Thyroid gland (tissue), 4 donors: Measurements from ENCODE around the gene MDC1. TPM values are rescaled to one million over a fixed set of nuclear protein-coding genes. Genes with fewer than 3 reads are reported as not detected.
"Not testable (repeated sequence)": the region's sequence is repeated elsewhere in the genome, so short reads cannot be mapped to it uniquely, and the experiment has no call there.

Source experiments
- DNase-seq, 2 donors: peaks; one replicate each; pipeline ENCODE4 v3.0.0-alpha.2; 2019
- H3K27ac ChIP-seq, 3 donors: fragments of 200-600 bp; sonication (generic); 1 replicate in 2 of 3; 2 replicates in 1 of 3; pipeline ENCODE4 v1.5.1; 2016 to 2019; ENCODE audit warnings: mild to moderate bottlenecking in 1 of 3, moderate library complexity in 1 of 3
- H3K27me3 ChIP-seq: fragments of 200-600 bp; sonication (generic); one replicate; pipeline ENCODE4 v1.5.1; 2019
- H3K36me3 ChIP-seq, 2 donors: fragments of 200-600 bp; sonication (generic); one replicate each; pipeline ENCODE4 v1.5.1; 2016 to 2019
- H3K4me1 ChIP-seq, 2 donors: fragments of 200-600 bp; sonication (generic); one replicate each; pipeline ENCODE4 v1.5.1; 2017 to 2019
- H3K4me3 ChIP-seq, 3 donors: fragments of 200-600 bp; sonication (generic); replicated peaks in 1 of 3; 1 replicate in 2 of 3; 2 replicates in 1 of 3; pipeline ENCODE4 v1.5.1; 2016; ENCODE audit warnings: mild to moderate bottlenecking in 1 of 3
- H3K9me3 ChIP-seq: fragments of 200-600 bp; sonication (generic); one replicate; pipeline ENCODE4 v1.5.1; 2017
- POLR2A ChIP-seq, 2 donors: fragments of 450-650 bp; IDR thresholded peaks; one replicate each; pipeline ENCODE4 v1.6.1; 2017; ENCODE audit warnings: antibody characterized with exemption in 2 of 2, mild to moderate bottlenecking in 2 of 2, moderate library complexity in 1 of 2
- WGBS, 2 donors: methylation state at CpG; one replicate each; pipeline ENCODE4 v1.1.5; 2017; 5-methylcytosine and 5-hydroxymethylcytosine counted together
- intact Hi-C: fragments of 100-400 bp; cut with DNase I; formaldehyde crosslinking; loops from one replicate; pipeline ENCODE4 v1.15.1; 2023
- total RNA-seq, 4 donors: library from RNA; depleted of rRNA; stranded (reverse); fragments of >200 nt; gene quantifications; one replicate each; pipeline ENCODE4 v1.2.3, GENCODE V29; 2016
- TF ChIP-seq, protein P1 (sequence below), 6 experiments: fragments of 200-600 bp in 3 of 6; fragments of 450-650 bp in 3 of 6; sonication (generic) in 3 of 6; IDR thresholded peaks; one replicate each; pipeline ENCODE4 v1.5.1; 2016 to 2019; ENCODE audit warnings: antibody characterized with exemption in 6 of 6, mild to moderate bottlenecking in 2 of 6, inconsistent platforms in 1 of 6, moderate library complexity in 1 of 6

Gene MDC1
- total RNA-seq, 4 donors from 2014 or later = 15.3 to 27.2 (median 20.2) TPM

DNA sequence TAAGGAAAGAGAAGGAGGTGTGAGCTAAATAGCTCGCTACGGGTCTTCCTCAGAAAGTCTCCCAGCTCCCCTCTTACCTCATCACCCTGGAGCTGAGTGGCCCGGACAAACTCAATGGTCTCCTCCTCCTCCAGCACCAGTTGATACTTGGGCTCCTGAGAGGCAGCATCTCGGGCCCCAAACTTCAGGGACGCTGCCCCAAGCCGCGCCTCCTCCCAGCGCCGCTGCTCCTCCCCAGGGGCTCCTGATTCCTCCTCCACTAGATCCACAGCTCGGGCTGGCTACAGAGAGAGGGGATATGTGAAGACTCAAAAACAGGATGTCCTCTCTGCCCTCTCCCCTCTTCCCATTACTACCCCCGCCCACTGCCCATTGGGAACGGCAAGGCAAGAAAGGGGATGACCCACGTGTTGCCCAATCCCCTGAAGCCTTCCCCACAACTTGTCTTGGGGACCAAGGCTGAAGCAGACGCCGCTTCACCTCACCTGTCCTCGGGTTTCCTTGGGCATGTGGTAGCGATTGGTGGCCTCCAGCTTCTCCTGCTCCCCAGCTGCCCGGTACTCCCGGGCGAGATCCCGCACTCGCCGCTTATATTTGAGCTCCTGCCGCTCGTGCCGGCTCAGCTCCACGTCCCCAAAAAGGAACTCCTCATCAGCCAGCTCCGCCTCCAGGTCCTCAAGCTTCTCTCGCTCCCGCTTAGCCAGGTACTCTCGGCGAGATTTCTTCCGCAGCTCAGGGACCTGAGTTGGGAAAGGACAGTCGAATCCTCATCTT lies 51.9 kb downstream of the MDC1 start:
- H3K9me3 ChIP-seq = no peaks in the 10 kb centered on the region
- no peaks in the 10 kb centered on the region for H3K4me1 ChIP-seq
- no peak overlapping the region for H3K4me3 ChIP-seq
- H3K36me3 ChIP-seq = peaks cover 62 to 82% of the 10 kb centered on the region in 2 donors
- no peaks in the 10 kb centered on the region for H3K27me3 ChIP-seq
- H3K27ac ChIP-seq = no peak overlapping the region
- DNase-seq = no peak
- TF ChIP-seq, protein P1, sequence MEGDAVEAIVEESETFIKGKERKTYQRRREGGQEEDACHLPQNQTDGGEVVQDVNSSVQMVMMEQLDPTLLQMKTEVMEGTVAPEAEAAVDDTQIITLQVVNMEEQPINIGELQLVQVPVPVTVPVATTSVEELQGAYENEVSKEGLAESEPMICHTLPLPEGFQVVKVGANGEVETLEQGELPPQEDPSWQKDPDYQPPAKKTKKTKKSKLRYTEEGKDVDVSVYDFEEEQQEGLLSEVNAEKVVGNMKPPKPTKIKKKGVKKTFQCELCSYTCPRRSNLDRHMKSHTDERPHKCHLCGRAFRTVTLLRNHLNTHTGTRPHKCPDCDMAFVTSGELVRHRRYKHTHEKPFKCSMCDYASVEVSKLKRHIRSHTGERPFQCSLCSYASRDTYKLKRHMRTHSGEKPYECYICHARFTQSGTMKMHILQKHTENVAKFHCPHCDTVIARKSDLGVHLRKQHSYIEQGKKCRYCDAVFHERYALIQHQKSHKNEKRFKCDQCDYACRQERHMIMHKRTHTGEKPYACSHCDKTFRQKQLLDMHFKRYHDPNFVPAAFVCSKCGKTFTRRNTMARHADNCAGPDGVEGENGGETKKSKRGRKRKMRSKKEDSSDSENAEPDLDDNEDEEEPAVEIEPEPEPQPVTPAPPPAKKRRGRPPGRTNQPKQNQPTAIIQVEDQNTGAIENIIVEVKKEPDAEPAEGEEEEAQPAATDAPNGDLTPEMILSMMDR (IDR thresholded peaks at IDR 0.05) = no peak
- TF ChIP-seq POLR2A (IDR thresholded peaks at IDR 0.05) = no peak
- WGBS, 2 donors = 94% methylated on average over 34 of the region's 34 CpGs
- intact Hi-C loops = no loop called here

DNA sequence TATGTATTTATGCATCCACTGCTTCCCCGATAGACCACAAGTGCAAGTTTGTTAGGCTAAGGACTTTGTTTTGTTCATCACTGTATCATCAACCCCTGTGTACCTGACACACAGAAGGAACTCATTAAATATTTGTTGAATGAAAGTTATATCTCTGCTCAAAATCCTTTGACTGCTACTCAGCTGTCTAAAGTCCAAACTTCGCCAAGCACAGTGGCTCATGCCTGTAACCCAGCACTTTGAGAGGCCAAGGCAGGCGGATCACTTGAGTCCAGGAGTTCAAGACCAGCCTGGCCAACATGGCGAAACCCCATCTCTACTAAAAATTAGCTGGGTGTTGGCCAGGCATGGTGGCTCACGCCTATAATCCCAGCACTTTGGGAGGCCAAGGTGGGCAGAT lies 59.2 kb downstream of the MDC1 start:
- H3K27me3 ChIP-seq, H3K4me1 ChIP-seq, H3K9me3 ChIP-seq, H3K27ac ChIP-seq, intact Hi-C loops, H3K4me3 ChIP-seq, DNase-seq: not testable (repeated sequence)
- peaks cover 76 to 88% of the 10 kb centered on the region in 2 donors for H3K36me3 ChIP-seq
- 95% methylated on average over 5 of the region's 5 CpGs for WGBS, 2 donors

DNA sequence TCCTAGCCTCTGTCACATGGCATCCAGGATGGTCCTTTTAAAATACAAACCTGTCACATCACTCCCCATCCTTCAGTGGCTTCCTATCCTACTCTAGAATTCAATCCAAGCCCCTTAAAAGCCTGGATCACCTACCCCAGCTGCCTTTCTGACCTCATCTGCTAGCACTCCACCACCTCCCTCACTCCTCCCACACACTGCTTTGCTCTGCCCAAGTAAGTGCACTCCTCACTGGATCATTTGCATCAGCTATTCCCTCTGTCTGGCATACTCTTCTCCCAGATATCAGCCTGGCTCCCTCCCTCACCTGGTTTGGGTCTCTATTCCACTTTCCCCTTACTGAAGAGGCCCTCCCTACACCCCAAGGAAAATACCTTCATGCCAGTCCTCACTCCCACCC lies 59.6 kb downstream of the MDC1 start:
- no peak for TF ChIP-seq POLR2A (IDR thresholded peaks at IDR 0.05)
- TF ChIP-seq, protein P1 (IDR thresholded peaks at IDR 0.05) = no peak
- no peak for DNase-seq
- Histone ChIP-seq H3K36me3 (peaks cover 76 to 90% of the 10 kb centered on the region in 2 donors), H3K4me3 (no peak overlapping the region), H3K9me3 (no peaks in the 10 kb centered on the region), H3K27ac (no peak overlapping the region), H3K4me1 (no peaks in the 10 kb centered on the region), H3K27me3 (no peaks in the 10 kb centered on the region)
- intact Hi-C loops = no loop called here

DNA sequence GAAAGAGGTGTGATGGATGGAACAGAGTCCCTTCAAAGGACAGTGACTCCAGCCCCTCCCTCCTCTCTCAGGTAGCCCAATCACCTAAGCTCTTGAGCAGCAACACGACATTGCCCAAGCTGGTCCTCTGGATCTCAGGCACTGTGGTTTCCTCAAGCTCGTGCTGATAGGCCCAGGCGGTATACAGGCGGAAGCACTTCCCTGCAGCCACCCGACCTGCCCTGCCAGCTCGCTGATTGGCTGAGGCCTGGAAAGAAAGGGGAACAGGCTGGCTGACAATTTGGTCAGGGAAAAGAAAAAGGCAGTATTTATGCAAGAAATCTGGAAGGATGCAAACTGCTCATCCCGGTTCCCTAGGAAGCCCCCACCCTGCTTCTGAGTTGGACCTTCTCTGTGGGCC lies 60.6 kb downstream of the MDC1 start:
- Histone ChIP-seq H3K4me1 (no peaks in the 10 kb centered on the region), H3K36me3 (peaks cover 76 to 90% of the 10 kb centered on the region in 2 donors), H3K9me3 (no peaks in the 10 kb centered on the region), H3K27me3 (no peaks in the 10 kb centered on the region), H3K27ac (no peak overlapping the region), H3K4me3 (no peak overlapping the region)
- 83 to 85% methylated on average over 1 to 7 of the region's 7 CpGs for WGBS, 2 donors
- TF ChIP-seq POLR2A (IDR thresholded peaks at IDR 0.05) = no peak
- TF ChIP-seq, protein P1 (IDR thresholded peaks at IDR 0.05) = no peak
- intact Hi-C loops = no loop called here
- DNase-seq = no peak

DNA sequence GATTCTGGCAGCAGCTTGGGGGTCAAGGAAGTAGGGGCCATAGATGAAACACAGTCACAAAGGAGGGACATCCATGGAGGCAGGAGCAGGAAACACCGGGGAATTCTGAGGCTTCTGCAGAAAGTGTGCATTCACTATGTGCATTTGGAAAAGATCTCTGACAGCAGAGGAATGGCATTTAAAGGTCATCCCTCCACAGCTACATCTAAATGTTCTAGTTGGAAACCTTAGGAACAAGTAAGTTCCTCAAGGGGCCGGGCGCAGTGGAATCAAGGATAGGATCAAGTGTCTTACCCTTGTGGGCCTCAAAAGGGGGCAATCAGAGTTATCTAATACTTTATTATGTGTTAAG lies 61.4 kb downstream of the MDC1 start:
- Histone ChIP-seq H3K36me3 (peaks cover 73 to 92% of the 10 kb centered on the region in 2 donors), H3K4me3 (no peak overlapping the region), H3K27ac (no peak overlapping the region), H3K4me1 (no peaks in the 10 kb centered on the region), H3K27me3 (no peaks in the 10 kb centered on the region), H3K9me3 (no peaks in the 10 kb centered on the region)
- intact Hi-C loops = no loop called here
- WGBS, 2 donors = 97% methylated on average over 3 of the region's 3 CpGs
- TF ChIP-seq, protein P1 (IDR thresholded peaks at IDR 0.05) = no peak
- no peak for TF ChIP-seq POLR2A (IDR thresholded peaks at IDR 0.05)
- no peak for DNase-seq
